DND-41 (cell line): ENCODE data around the gene ASB1.

Source experiments
- ATAC-seq: fragments of 200-7000 bp; cut with Tn5 transposase; 3 replicates; pipeline ENCODE4 v1.9.1; 2021; ENCODE audit warnings: low read depth; ENCODE audit not compliant: insufficient read depth
- DNase-seq: peaks from one replicate; pipeline ENCODE4 v3.0.0-alpha.2; 2020
- H2AFZ ChIP-seq: 2 replicates; pipeline ENCODE4 v1.6.0; 2012; ENCODE audit warnings: low read depth, low read length
- H3K27ac ChIP-seq: 2 replicates; pipeline ENCODE4 v1.5.1; 2012; ENCODE audit warnings: low read length, inconsistent platforms
- H3K27me3 ChIP-seq: fragments of 200-600 bp; sonication (generic); 2 replicates; pipeline ENCODE4 v1.6.0; 2012; ENCODE audit warnings: low read length, mild to moderate bottlenecking, inconsistent platforms; ENCODE audit not compliant: insufficient read depth, poor library complexity
- H3K36me3 ChIP-seq: 2 replicates; pipeline ENCODE4 v1.5.1; 2012; ENCODE audit warnings: low read length, inconsistent platforms; ENCODE audit not compliant: insufficient read depth
- H3K4me1 ChIP-seq: 2 replicates; pipeline ENCODE4 v1.5.1; 2012; ENCODE audit warnings: mild to moderate bottlenecking, low read length; ENCODE audit not compliant: insufficient read depth
- H3K4me2 ChIP-seq: 2 replicates; pipeline ENCODE4 v1.6.0; 2012; ENCODE audit warnings: mild to moderate bottlenecking, moderate library complexity, low read length, inconsistent platforms; ENCODE audit not compliant: insufficient read depth
- H3K4me3 ChIP-seq, 2 experiments: fragments of 200-600 bp in 1 of 2; shearing (Covaris generic) in 1 of 2; 2 replicates each; pipeline ENCODE4 v1.5.1; 2012 to 2016; ENCODE audit warnings: inconsistent platforms in 2 of 2, low read length in 2 of 2, mild to moderate bottlenecking in 2 of 2, low read depth in 1 of 2, moderate library complexity in 1 of 2
- H3K79me2 ChIP-seq: 2 replicates; pipeline ENCODE4 v1.6.0; 2012; ENCODE audit warnings: low read length, inconsistent platforms; ENCODE audit not compliant: insufficient read depth
- H3K9ac ChIP-seq: 2 replicates; pipeline ENCODE4 v1.6.0; 2012; ENCODE audit warnings: low read depth, mild to moderate bottlenecking, inconsistent platforms, low read length, moderate library complexity
- H3K9me3 ChIP-seq: 2 replicates; pipeline ENCODE4 v1.5.1; 2012; ENCODE audit warnings: low read length, moderate library complexity, mild to moderate bottlenecking, inconsistent platforms; ENCODE audit not compliant: insufficient read depth, severe bottlenecking
- H4K20me1 ChIP-seq: 2 replicates; pipeline ENCODE4 v1.6.0; 2012; ENCODE audit warnings: low read length; ENCODE audit not compliant: insufficient read depth
- EZH2 ChIP-seq: IDR thresholded peaks from 3 replicates; pipeline ENCODE4 v1.6.1; 2012; ENCODE audit warnings: borderline replicate concordance, low read depth, mild to moderate bottlenecking, moderate library complexity, low read length, inconsistent platforms; ENCODE audit not compliant: severe bottlenecking
- TF ChIP-seq, protein P1 (sequence below): IDR thresholded peaks from 2 replicates; pipeline ENCODE4 v1.5.1; 2012; ENCODE audit warnings: borderline replicate concordance, low read length, moderate library complexity, mild to moderate bottlenecking; ENCODE audit not compliant: poor library complexity, severe bottlenecking; ENCODE audit errors: extremely low read depth

Gene ASB1

DNA sequence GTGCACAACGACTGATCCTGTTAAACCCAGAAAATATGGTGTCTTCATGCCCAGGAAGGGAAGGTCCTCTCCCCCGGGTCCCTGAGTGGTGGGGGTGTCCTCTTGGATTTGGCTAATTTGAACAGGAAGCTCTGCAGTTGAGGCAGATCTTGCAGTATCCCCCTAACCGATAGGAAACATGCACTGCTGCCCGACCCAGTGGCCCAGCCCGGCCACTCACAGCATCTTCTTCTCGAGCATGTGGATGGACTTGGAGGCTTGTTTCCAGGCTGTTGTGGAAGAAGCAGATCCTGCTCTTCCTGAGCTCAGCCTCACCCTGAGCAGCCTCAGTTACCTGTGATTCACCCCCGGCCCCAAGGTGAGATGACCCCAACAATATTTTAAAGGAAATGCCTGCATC, 46.4 kb upstream of the ASB1 start:
- Histone ChIP-seq H4K20me1 (no peaks in the 10 kb centered on the region), H3K9me3 (no peaks in the 10 kb centered on the region), H3K27me3 (no peaks in the 10 kb centered on the region), H3K4me3 (no peak overlapping the region), H2AFZ (no peak overlapping the region), H3K4me1 (peaks cover 29% of the 10 kb centered on the region), H3K36me3 (no peaks in the 10 kb centered on the region; the same call in 1 of the 2 replicates), H3K9ac (no peak overlapping the region), H3K27ac (no peak overlapping the region), H3K79me2 (no peaks in the 10 kb centered on the region), H3K4me2 (no peak overlapping the region)
- TF ChIP-seq, protein P1, sequence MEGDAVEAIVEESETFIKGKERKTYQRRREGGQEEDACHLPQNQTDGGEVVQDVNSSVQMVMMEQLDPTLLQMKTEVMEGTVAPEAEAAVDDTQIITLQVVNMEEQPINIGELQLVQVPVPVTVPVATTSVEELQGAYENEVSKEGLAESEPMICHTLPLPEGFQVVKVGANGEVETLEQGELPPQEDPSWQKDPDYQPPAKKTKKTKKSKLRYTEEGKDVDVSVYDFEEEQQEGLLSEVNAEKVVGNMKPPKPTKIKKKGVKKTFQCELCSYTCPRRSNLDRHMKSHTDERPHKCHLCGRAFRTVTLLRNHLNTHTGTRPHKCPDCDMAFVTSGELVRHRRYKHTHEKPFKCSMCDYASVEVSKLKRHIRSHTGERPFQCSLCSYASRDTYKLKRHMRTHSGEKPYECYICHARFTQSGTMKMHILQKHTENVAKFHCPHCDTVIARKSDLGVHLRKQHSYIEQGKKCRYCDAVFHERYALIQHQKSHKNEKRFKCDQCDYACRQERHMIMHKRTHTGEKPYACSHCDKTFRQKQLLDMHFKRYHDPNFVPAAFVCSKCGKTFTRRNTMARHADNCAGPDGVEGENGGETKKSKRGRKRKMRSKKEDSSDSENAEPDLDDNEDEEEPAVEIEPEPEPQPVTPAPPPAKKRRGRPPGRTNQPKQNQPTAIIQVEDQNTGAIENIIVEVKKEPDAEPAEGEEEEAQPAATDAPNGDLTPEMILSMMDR = no peak
- TF ChIP-seq EZH2 = no peak
- DNase-seq = no peak
- ATAC-seq = no peak

DNA sequence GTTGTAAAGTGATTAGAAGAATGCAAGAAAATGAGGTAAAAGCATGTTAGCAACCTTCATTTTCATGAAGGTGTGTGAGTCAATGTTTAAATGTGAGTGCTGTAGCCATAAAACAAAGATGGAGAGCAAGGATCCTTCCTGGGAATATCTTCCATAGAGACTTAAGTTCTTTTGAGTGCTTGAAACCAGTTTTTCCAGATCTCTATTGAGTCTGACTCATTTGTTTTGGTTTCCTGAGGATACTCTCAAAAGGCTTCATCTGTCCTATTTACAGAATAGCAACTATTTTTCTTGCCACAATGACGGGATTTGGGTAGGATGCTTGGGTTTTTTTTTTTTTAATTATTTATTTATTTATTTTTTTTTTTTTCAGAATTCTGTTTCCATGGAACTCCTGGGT, 45.9 kb upstream of the ASB1 start:
- TF ChIP-seq, protein P1 = no peak
- TF ChIP-seq EZH2 = no peak
- H4K20me1 ChIP-seq = no peaks in the 10 kb centered on the region
- H3K27me3 ChIP-seq = no peaks in the 10 kb centered on the region
- H3K36me3 ChIP-seq = no peaks in the 10 kb centered on the region; the same call in 1 of the 2 replicates
- DNase-seq (no peak), ATAC-seq (no peak)
- H3K9ac ChIP-seq = no peak overlapping the region
- H2AFZ ChIP-seq = no peak overlapping the region
- H3K79me2 ChIP-seq = no peaks in the 10 kb centered on the region
- no peak overlapping the region for H3K4me3 ChIP-seq
- H3K9me3 ChIP-seq = no peaks in the 10 kb centered on the region
- H3K4me1 ChIP-seq = peaks cover 29% of the 10 kb centered on the region
- no peak overlapping the region for H3K27ac ChIP-seq
- H3K4me2 ChIP-seq = no peak overlapping the region

DNA sequence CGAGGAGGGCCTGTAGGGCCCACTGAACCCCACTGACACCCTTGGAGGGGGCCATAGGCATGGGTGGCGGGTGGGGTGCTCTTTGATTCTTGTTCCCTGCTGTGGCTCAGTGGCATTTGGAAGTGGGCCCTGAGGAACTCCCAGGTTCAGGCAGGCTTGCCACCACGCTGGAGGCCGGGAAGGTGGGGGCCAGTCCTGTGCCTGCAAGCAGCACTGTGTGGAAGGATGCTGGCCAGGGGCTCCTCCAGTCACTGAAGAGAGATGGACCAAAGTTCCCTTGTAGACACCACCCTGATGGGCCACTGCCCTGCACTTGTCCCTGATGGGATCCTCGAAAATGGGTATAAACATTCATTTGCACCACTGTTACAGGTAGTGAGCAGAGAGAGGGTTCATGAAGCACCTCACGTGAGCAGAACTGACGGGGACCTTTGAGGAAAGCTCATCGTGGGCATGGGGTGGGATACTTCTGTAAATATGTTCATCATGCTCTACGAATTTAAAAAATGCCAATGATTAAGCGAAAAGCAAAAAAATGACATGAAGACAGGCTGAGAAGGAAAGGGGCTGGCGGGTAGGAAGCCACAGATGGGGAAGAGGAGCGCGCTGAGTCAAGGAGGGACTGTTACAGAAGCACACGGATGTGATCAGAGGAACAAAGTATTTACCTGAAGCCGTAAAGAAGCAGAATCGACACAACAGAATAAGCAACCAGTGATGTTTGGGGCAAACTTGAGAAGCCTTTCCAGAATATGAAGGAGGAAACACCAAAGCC, 45.2 kb upstream of the ASB1 start:
- no peak for ATAC-seq
- peaks cover 29% of the 10 kb centered on the region for H3K4me1 ChIP-seq
- H3K27ac ChIP-seq = no peak overlapping the region
- H2AFZ ChIP-seq = no peak overlapping the region
- no peaks in the 10 kb centered on the region for H3K79me2 ChIP-seq
- DNase-seq = no peak
- H4K20me1 ChIP-seq = no peaks in the 10 kb centered on the region
- no peak overlapping the region for H3K4me3 ChIP-seq
- H3K4me2 ChIP-seq = no peak overlapping the region
- TF ChIP-seq, protein P1 = no peak
- no peak for TF ChIP-seq EZH2
- no peaks in the 10 kb centered on the region for H3K27me3 ChIP-seq
- no peak overlapping the region for H3K9ac ChIP-seq
- H3K9me3 ChIP-seq = no peaks in the 10 kb centered on the region
- H3K36me3 ChIP-seq = no peaks in the 10 kb centered on the region; the same call in 1 of the 2 replicates
